NCI-H1417 (cell line): ENCODE data around the gene CMTM8.

Experiments
- DNase-seq, 3 experiments: peaks; one replicate each; lab custom pipeline; 2025; lab: John Stamatoyannopoulos, UW

Gene CMTM8

DNA sequence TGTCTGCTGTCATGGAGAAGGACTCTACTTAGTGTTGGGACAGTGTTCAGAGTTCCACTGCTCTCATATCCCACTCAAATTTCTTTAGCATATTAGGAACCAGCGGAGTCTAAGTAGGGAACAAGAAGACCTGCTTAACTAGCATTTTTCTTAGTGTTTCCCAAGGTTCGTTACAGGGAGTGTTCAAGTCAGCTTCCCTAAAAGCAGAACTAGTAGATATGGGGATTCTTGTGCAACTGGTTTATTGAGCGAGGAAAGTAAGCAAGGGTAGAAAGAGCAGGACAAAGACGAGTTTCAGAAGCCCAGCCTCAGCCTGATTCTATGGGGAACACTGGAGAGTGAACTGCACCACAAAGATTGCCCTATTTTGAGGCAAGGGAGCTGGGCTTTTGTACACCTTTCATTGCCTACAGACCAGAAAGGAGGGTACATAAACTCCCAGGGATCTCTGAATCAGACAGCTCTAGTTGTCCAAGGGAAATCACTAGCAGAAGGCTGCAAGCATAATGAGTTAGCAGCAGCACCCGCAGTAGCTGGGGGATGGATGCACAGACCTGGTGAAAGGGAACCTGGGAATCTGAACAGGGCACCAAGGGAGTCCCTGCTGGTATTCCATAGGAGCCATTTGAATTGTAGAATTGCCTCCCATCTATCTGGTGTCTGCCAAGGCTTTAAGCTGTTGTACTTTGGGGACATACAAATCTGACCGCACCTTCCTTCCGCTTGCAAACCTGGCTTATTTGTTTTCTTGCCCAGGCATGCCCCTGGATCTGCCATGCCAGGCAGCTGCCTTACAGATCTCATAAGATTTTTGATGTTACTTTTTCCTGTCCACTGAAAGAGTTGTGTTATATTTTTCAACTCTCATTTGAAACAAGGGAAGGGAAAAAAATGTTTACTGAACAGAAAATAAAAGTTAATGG is 168.3 kb downstream of the CMTM8 start:
- peak; percentile 16 to 67 (median 46) for DNase-seq

DNA sequence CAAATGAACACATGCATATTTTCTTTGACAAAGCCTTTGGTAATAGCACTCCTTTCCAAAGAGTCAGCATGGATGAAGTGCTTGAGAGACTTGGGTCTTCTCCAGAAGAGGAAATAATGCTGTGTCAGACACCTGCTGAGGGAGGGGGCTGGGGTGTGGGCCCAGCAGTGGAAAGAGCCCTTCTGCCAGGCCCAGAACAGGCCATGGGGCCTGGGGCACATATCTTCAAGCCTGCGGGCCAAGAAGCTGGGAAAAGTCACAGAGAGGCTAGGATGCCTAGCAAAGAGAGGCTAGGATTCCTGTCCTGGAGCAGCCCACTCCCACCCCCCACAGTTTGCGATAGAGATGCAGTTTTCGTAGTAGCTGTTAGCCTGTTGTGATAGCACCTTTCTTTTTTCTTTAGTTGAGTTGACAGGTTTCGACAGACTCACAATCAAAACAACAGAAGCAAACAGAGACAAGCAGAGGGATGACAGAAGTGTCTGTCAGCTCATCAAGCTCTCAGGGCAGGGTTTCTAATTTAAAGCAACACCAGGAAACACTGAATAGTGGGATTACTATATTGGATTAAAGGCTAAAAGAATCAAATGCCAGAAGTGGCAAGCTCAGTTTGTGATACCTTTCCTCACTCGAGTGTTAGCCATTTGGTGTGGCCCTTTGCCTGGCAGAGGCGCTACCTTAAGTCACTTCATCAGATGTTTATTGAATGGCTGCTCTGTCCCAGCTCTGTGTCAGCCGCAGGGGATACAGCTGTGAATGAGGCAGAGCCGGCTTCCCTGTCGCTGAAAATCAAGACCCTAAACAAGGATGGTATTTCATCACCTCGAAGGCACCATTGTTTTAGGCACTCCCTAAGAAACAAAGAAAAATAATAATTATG is 172.1 kb downstream of the CMTM8 start:
- peak in 1 of 3 experiments; percentile 16 for DNase-seq

DNA sequence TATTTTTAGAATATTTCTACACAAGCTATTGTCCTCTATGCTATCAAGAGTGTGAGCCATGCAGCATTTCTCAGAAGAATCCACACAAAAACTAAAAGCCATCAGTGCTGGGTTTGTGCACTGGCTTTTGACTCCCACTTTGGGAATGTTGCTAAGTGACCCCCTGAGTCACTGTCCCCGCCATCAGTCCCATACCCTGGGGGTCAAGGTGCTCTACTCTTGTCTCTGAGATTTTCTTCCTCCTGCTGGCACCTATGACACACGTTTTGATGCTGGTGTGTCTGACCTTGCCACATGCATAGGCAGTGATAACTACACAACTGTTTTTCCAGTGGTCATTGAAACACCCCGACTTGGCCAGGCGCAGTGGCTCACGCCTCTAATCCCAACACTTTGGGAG is 173.0 kb downstream of the CMTM8 start:
- DNase-seq, result no peak

DNA sequence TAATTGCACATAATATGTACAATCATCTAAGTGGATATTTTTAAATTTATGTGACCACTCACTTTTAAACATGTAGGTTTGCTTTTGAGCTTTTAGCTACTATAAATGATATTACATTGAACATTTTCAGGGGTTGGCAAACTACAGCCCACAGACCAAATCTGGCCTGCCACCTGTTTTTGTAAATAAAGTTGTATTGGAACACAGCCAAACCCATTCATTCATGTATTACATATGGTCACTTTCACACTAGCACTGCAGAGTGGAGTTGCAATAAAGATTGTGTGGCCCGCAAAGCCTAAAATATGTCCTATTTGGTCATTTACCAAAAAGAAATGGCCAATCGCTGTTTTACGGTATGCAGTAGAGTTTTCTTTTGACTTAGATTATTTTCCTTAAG is 174.4 kb downstream of the CMTM8 start:
- DNase-seq, result peak in 1 of 3 experiments; percentile 9

DNA sequence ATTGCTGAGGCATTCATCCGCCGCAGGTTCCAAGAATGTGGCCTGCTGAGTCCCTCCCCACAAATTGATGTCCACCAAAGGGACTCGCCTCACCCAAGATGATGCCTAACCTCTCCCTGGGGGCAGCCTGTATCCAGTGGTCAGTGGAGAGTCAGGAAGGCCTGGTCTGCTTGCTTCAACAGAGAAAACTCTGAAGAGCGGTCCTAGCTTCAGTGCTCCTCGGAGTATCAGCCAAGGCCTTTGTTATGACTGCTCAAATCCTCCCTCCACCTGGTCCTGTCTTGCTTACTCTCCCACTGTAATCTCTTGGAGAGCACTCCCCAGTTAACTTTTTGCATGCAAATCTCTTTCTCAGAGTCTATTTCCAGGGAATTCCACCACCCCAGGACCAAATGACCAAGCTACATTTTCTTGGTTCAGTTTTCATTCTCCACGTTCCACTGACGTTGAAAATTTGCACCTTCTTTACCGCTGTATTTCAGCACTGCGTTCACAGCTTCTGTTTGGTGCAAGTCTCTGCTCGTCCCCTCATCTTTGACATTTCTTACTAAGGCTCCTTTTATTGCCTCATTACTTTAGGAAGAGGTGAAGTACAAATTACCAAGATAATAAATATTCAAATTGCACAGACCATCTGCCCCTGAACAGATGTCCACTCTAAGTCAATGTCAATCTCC is 175.5 kb downstream of the CMTM8 start:
- DNase-seq, result no peak

DNA sequence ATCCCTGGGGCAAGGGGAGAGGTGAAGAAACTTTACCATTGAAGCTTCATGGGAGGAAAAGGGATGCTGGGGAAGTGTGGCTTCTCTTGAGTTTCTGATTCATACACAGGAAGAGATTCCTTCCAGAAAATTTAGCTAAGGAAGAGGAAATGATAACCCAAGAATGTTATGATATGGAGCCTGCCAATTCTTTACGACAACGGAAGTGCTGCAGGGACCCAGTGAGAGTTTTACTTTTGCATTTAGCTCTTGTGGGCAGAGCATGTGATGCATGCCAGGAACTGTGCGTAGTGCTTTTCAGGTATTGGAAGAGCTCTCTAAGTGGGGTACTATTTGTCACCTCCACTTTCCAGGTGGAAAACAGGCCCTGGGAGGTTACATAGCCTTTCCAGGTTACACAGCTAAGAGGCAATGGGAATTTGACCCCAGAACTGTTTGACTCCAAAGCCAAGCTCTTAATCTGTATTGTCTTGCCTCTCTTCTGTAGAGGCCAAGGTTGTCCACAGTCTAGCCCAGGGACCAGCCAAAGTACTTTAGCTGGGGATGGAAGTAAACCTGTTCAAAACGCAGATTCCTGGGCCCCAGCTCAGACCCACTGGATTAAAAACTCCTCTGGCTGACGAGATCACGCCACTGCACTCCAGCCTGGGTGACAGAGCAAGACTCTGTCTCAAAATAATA is 176.2 kb downstream of the CMTM8 start:
- DNase-seq, result no peak

DNA sequence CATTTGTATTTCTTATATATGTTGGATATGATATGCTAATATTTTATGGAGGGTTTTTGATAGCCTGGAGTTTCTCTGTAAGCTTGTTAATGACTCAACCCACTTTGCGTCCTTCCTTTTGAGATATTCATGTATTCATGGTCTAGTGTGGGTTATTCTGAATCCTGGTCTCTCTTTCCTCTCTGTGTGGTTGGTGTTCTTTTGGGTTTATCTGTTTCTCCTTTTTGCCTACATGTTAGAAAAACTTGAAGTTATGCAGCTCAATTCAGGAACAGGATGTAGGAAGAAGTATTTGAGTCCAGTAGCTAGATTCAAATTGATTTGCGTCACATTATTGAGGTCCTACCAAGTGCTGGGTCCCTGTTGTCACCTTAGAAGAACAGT is 181.3 kb downstream of the CMTM8 start:
- no peak for DNase-seq
